ENCODE results near the gene RIMS4.

Gene RIMS4

GRCh38 chr20:44787299-44787698, 23.0 kb downstream of the RIMS4 start:
- CTCF ChIA-PET: interaction anchor here (0.8 kb wide), 1 partner anchor 18 kb away, joined by 4 read pairs; no protein-coding TSS in a partner anchor
- POLR2A ChIA-PET: no interaction called here
- DNase-seq (ENCODE audit: extremely low spot score): no peak
- TF ChIP-seq BHLHE40 (IDR thresholded peaks at IDR 0.05; ENCODE audit: borderline replicate concordance) (no peak), FOXM1 (IDR thresholded peaks at IDR 0.05; ENCODE audit: borderline replicate concordance) (no peak), SUZ12 (IDR thresholded peaks at IDR 0.05) (no peak), ELF4 (IDR thresholded peaks at IDR 0.05) (no peak), ARNT (IDR thresholded peaks at IDR 0.05) (no peak), HDGF (IDR thresholded peaks at IDR 0.05; ENCODE audit: borderline replicate concordance) (no peak), NFRKB (IDR thresholded peaks at IDR 0.05) (no peak), PKNOX1 (IDR thresholded peaks at IDR 0.05) (no peak), L3MBTL2 (conservative IDR thresholded peaks at IDR 0.05) (no peak), FOXK2 (IDR thresholded peaks at IDR 0.05) (no peak), SP1 (IDR thresholded peaks at IDR 0.05) (no peak), TARDBP (IDR thresholded peaks at IDR 0.05) (no peak), LEF1 (IDR thresholded peaks at IDR 0.05; ENCODE audit: borderline replicate concordance) (no peak), FOXA1 (IDR thresholded peaks at IDR 0.05) (no peak), CTBP1 (IDR thresholded peaks at IDR 0.05; ENCODE audit: borderline replicate concordance) (no peak), ZNF384 (IDR thresholded peaks at IDR 0.05) (no peak)

- TF ChIP-seq LEF1 (IDR thresholded peaks at IDR 0.05; ENCODE audit: borderline replicate concordance) (no peak), FOXK2 (IDR thresholded peaks at IDR 0.05) (no peak), ZNF384 (IDR thresholded peaks at IDR 0.05) (no peak), ELF4 (IDR thresholded peaks at IDR 0.05) (no peak), HDGF (IDR thresholded peaks at IDR 0.05; ENCODE audit: borderline replicate concordance) (no peak), SUZ12 (IDR thresholded peaks at IDR 0.05) (no peak), ARNT (IDR thresholded peaks at IDR 0.05) (no peak), FOXA1 (IDR thresholded peaks at IDR 0.05) (no peak), TARDBP (IDR thresholded peaks at IDR 0.05) (no peak), PKNOX1 (IDR thresholded peaks at IDR 0.05) (no peak), NFRKB (IDR thresholded peaks at IDR 0.05) (no peak), CTBP1 (IDR thresholded peaks at IDR 0.05; ENCODE audit: borderline replicate concordance) (no peak)
- DNase-seq (ENCODE audit: extremely low spot score): no peak
- CTCF ChIA-PET: interaction anchor here (0.7 kb wide), 1 partner anchor 95 kb away, joined by 3 read pairs; no protein-coding TSS in a partner anchor
- POLR2A ChIA-PET: no interaction called here
Observed at GRCh38 chr20:44785768-44786167, 24.6 kb downstream of the RIMS4 start.

- ChIA-PET POLR2A (no interaction called here), CTCF (no interaction called here)
- DNase-seq (ENCODE audit: extremely low spot score): no peak
- TF ChIP-seq ELF4 (IDR thresholded peaks at IDR 0.05) (no peak), FOXK2 (IDR thresholded peaks at IDR 0.05) (no peak), SP1 (IDR thresholded peaks at IDR 0.05) (no peak), BHLHE40 (IDR thresholded peaks at IDR 0.05; ENCODE audit: borderline replicate concordance) (no peak), FOXM1 (IDR thresholded peaks at IDR 0.05; ENCODE audit: borderline replicate concordance) (no peak), ZNF384 (IDR thresholded peaks at IDR 0.05) (no peak)
Observed at GRCh38 chr20:44784688-44785087, 25.7 kb downstream of the RIMS4 start.

GRCh38 chr20:44781791-44782190, 28.6 kb downstream of the RIMS4 start:
- DNase-seq (ENCODE audit: extremely low spot score): no peak
- ChIA-PET CTCF (no interaction called here), POLR2A (no interaction called here)
- no peak for TF ChIP-seq BHLHE40 (IDR thresholded peaks at IDR 0.05; ENCODE audit: borderline replicate concordance)
- TF ChIP-seq HDGF (IDR thresholded peaks at IDR 0.05; ENCODE audit: borderline replicate concordance): no peak
- TF ChIP-seq ARNT (IDR thresholded peaks at IDR 0.05): no peak
- no peak for TF ChIP-seq FOXM1 (IDR thresholded peaks at IDR 0.05; ENCODE audit: borderline replicate concordance)
- TF ChIP-seq NFRKB (IDR thresholded peaks at IDR 0.05): no peak
- no peak for TF ChIP-seq LEF1 (IDR thresholded peaks at IDR 0.05; ENCODE audit: borderline replicate concordance)
- TF ChIP-seq TARDBP (IDR thresholded peaks at IDR 0.05): no peak
- TF ChIP-seq L3MBTL2 (conservative IDR thresholded peaks at IDR 0.05): no peak
- no peak for TF ChIP-seq ZNF384 (IDR thresholded peaks at IDR 0.05)
- TF ChIP-seq ELF4 (IDR thresholded peaks at IDR 0.05): no peak
- no peak for TF ChIP-seq FOXK2 (IDR thresholded peaks at IDR 0.05)
- no peak for TF ChIP-seq FOXA1 (IDR thresholded peaks at IDR 0.05)
- no peak for TF ChIP-seq CTBP1 (IDR thresholded peaks at IDR 0.05; ENCODE audit: borderline replicate concordance)

- no peak for TF ChIP-seq L3MBTL2 (conservative IDR thresholded peaks at IDR 0.05)
- TF ChIP-seq SUZ12 (IDR thresholded peaks at IDR 0.05): no peak
- no peak for TF ChIP-seq BHLHE40 (IDR thresholded peaks at IDR 0.05; ENCODE audit: borderline replicate concordance)
- no peak for TF ChIP-seq FOXA1 (IDR thresholded peaks at IDR 0.05)
- no peak for TF ChIP-seq CTBP1 (IDR thresholded peaks at IDR 0.05; ENCODE audit: borderline replicate concordance)
- no peak for TF ChIP-seq HDGF (IDR thresholded peaks at IDR 0.05; ENCODE audit: borderline replicate concordance)
- TF ChIP-seq SP1 (IDR thresholded peaks at IDR 0.05): no peak
- no peak for TF ChIP-seq ZNF384 (IDR thresholded peaks at IDR 0.05)
- TF ChIP-seq NFRKB (IDR thresholded peaks at IDR 0.05): no peak
- no peak for TF ChIP-seq TARDBP (IDR thresholded peaks at IDR 0.05)
- TF ChIP-seq FOXM1 (IDR thresholded peaks at IDR 0.05; ENCODE audit: borderline replicate concordance): no peak
- no peak for TF ChIP-seq FOXK2 (IDR thresholded peaks at IDR 0.05)
- TF ChIP-seq ELF4 (IDR thresholded peaks at IDR 0.05): no peak
- TF ChIP-seq ARNT (IDR thresholded peaks at IDR 0.05): no peak
- ChIA-PET CTCF (no interaction called here), POLR2A (no interaction called here)
- DNase-seq (ENCODE audit: extremely low spot score): no peak
Observed at GRCh38 chr20:44781118-44781517, 29.2 kb downstream of the RIMS4 start.

- peak; percentile 60 for DNase-seq (ENCODE audit: extremely low spot score)
- TF ChIP-seq HDGF (IDR thresholded peaks at IDR 0.05; ENCODE audit: borderline replicate concordance) (no peak), CTBP1 (IDR thresholded peaks at IDR 0.05; ENCODE audit: borderline replicate concordance) (no peak), ELF4 (IDR thresholded peaks at IDR 0.05) (no peak), TARDBP (IDR thresholded peaks at IDR 0.05) (no peak), BHLHE40 (IDR thresholded peaks at IDR 0.05; ENCODE audit: borderline replicate concordance) (no peak), SUZ12 (IDR thresholded peaks at IDR 0.05) (no peak), ZNF384 (IDR thresholded peaks at IDR 0.05) (no peak), FOXA1 (IDR thresholded peaks at IDR 0.05) (no peak), FOXM1 (IDR thresholded peaks at IDR 0.05; ENCODE audit: borderline replicate concordance) (no peak), LEF1 (IDR thresholded peaks at IDR 0.05; ENCODE audit: borderline replicate concordance) (no peak), L3MBTL2 (conservative IDR thresholded peaks at IDR 0.05) (no peak)
- CTCF ChIA-PET: no interaction called here
Observed at GRCh38 chr20:44780226-44780625, 30.1 kb downstream of the RIMS4 start.

More at GRCh38 chr20:44780226-44780625, 30.1 kb downstream of the RIMS4 start:
- POLR2A ChIA-PET: no interaction called here
